WI38 (cell line): Measurements from ENCODE around the gene TMEM176A.

ENCODE experiments used
- H3K4me3 ChIP-seq: 2 replicates; pipeline ENCODE4 v1.5.1; 2011; ENCODE audit warnings: low read depth, mild to moderate bottlenecking, control low read depth, low read length
- CTCF ChIP-seq: IDR thresholded peaks from 2 replicates; pipeline ENCODE4 v1.5.1; 2012; ENCODE audit warnings: low read depth, mild to moderate bottlenecking, control low read depth, low read length

Gene TMEM176A

DNA sequence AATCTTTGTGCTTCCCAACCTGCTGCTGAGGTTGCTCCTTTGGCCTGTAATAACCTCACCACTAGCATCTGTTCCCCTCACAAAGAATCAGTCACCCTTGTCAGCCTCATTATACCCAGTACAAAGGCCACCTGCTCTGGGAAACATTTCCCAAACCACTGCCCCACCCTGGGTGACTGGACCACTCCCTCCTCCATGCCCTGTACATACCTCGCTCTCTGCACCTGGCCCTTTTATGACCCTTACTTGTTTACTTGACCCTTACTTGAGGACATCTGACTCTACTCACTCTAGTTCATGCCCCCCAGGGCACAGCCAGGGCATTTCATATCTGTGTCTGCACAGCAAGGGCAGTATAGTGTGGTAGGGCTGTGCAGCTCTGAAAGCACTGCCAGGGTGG is 30.4 kb downstream of the TMEM176A start:
- no peak for TF ChIP-seq CTCF
- no peak overlapping the region for H3K4me3 ChIP-seq

DNA sequence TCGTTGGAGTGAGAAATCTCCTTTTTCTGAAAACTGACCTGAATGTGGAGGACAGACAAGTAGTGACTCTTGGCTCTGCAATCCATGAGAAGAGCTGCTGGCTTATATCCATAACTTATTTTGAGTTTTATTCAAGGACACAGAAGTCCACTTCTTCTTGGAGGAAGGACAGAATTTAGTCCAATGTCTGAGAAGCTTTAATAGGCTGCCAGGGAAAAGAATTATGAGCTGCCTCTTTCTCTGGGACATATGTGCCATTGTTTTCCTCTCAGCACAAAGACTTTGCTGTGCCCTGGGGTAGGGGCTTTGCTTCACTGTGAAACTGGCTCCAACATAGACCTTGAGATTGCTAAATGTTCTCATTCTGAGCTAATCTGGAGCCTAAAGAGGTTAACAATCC is 31.3 kb downstream of the TMEM176A start:
- no peak overlapping the region for H3K4me3 ChIP-seq
- no peak for TF ChIP-seq CTCF

DNA sequence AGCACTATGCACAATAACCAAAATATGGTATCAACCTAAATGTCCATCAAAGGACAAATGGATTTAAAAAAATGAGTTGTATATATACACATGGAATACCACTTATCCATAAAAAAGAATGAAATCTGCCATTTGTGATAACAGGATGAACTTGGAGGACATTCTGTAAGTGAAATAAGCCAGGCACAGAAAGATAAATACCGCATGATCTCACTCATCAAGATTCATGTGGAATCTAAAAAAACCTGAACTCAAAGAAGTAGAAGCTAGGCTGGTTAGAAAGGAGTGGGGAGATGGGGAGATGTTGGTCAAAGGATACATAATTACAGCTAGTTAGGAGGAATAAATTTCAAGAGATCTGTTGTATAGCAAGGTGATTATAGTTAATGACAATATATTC is 34.5 kb downstream of the TMEM176A start:
- H3K4me3 ChIP-seq = no peak overlapping the region
- TF ChIP-seq CTCF = no peak

DNA sequence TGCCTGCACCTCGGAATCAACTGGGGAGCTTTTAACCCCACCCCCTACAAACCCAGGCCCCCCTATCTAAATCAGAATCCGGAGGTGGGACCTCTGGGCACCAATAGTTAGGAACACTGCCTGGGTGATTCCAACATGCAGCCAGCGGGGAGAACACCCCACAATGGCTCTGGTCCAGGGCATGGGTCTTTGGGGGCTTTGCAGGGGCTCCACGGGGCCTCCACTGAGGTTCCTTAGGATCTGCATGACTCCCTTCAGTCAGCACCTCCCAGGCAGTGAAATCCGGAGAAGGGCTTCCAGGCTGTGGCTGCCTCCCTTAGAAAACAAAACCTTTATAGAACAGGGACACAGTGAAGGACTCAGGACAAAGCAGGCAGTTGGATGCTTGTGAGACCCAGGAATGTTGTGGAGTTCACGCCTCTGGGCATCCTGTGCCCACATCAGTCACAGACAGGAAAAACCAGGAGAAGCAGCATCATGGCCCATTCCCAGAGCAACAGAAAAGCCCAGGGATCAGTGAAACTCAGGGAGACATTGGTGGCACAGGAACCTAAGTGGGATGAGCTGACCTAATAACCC is 35.2 kb downstream of the TMEM176A start:
- no peak for TF ChIP-seq CTCF
- no peak overlapping the region for H3K4me3 ChIP-seq

GRCh38 chr7:150838965-150839650 is 38.5 kb downstream of the TMEM176A start:
- TF ChIP-seq CTCF = no peak
- no peak overlapping the region for H3K4me3 ChIP-seq

DNA sequence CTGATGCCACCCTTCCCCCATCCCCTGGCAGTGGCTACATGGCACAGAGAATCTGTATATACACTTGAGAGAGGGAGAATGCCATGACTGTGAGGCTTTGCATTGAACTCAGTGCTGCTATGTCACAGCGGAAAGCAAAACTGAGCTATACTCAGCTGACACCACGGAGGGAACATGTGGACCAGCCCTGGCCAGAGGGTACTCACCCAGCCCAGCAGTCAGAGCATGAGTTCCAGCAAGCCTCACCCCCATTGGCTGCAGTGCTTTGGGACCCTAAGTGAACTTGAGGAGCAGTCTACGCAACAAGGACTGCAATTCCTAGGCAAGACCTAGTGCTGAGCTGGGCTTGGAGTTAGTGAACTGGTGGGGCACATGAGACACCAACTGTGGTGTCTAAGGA is 41.4 kb downstream of the TMEM176A start:
- TF ChIP-seq CTCF = no peak
- no peak overlapping the region for H3K4me3 ChIP-seq

GRCh38 chr7:150842716-150843115 is 42.1 kb downstream of the TMEM176A start:
- TF ChIP-seq CTCF = no peak
- H3K4me3 ChIP-seq = no peak overlapping the region
